Activated T-cell treated with anti-CD3 and anti-CD28 coated beads, Interleukin-2, amount 50 U/mL, for 72 hours (primary cell): ENCODE data around the gene VPS72. TPM values are rescaled to one million over a fixed set of nuclear protein-coding genes. Genes with fewer than 3 reads are reported as not detected.

ENCODE experiments used
- ATAC-seq, 2 donors: fragments of 150-1000 bp; cut with Tn5 transposase; replicated peaks in 1 of 2; 2 replicates each; pipeline ENCODE4 v1.10.0; 2021; ENCODE audit warnings: moderate library complexity in 2 of 2, mild to moderate bottlenecking in 1 of 2
- DNase-seq, 2 donors: peaks; one replicate each; pipeline ENCODE4 v3.0.0; 2021 to 2022; ENCODE audit warnings: mixed read lengths in 1 of 2
- H3K27ac Mint-ChIP-seq: one replicate; pipeline ENCODE4 v1.8.0; 2022; ENCODE audit warnings: mild to moderate bottlenecking, moderate library complexity, mixed read lengths
- H3K27me3 Mint-ChIP-seq: one replicate; pipeline ENCODE4 v1.8.0; 2022; ENCODE audit warnings: low read depth, mixed read lengths
- H3K36me3 Mint-ChIP-seq, 2 donors: one replicate each; pipeline ENCODE4 v1.8.0; 2022; ENCODE audit warnings: mixed read lengths in 2 of 2, mild to moderate bottlenecking in 1 of 2; ENCODE audit not compliant: insufficient read depth in 2 of 2
- H3K4me1 Mint-ChIP-seq: one replicate; pipeline ENCODE4 v1.8.0; 2022; ENCODE audit warnings: low read depth, mixed read lengths
- H3K4me3 Mint-ChIP-seq, 2 donors: one replicate each; pipeline ENCODE4 v1.8.0; 2022; ENCODE audit warnings: mild to moderate bottlenecking in 2 of 2, mixed read lengths in 2 of 2, moderate library complexity in 2 of 2
- H3K9me3 Mint-ChIP-seq, 2 donors: one replicate each; pipeline ENCODE4 v1.8.0; 2022; ENCODE audit warnings: mixed read lengths in 2 of 2
- total RNA-seq, 2 donors: library from RNA; stranded (reverse); gene quantifications; one replicate each; pipeline ENCODE4 v1.2.3, GENCODE V29; 2022

VPS72 gene
- total RNA-seq, 2 donors from 2014 or later = 77.8 to 94.1 TPM

GRCh38 chr1:151134396-151134795 lies 55.6 kb downstream of the VPS72 start:
- peaks cover 10% of the 10 kb centered on the region for H3K4me1 Mint-ChIP-seq
- no peak overlapping the region for H3K4me3 Mint-ChIP-seq
- no peaks in the 10 kb centered on the region for H3K27me3 Mint-ChIP-seq
- H3K9me3 Mint-ChIP-seq = no peaks in the 10 kb centered on the region
- no peaks in the 10 kb centered on the region for H3K36me3 Mint-ChIP-seq
- no peak for ATAC-seq
- H3K27ac Mint-ChIP-seq = no peak overlapping the region
- no peak for DNase-seq

DNA sequence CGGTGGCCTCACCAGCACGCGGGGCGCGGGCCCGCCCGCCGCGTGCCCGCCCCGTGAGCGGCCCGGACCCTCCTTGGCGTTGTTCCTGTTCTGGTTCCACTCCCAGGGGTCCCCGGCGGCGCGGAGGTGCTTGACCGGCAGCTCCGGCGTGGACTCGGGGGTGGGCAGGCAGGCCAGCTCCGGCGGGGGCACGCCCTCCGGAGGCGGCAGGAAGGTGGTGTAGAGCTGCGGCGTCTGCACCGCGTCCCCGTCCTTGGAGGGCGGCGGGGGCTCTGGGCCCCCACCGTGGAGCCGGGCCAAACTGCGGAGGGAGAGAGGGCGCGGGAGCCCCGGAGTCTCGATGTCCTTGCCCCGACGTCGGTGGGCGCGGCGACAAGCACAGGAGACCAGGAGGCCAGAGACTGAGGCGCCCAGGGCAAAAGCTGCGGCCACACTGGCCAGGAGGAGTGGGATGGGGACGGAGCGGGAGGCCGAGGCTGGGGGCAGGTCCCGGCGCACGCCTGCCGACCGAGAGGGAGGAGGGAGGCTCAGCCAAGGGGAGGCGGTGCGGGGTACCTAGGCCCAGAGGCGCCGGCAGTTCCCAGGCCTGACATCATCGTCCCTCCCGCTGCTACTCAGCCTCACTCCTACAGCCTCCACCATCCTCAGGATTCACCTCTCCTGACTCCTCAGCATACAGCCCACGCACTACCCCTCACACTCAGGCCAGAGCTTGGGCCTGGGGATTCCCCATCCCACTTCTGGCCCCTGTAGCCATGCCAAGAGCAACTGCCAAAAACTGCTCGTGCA lies 56.8 kb downstream of the VPS72 start:
- H3K36me3 Mint-ChIP-seq = no peaks in the 10 kb centered on the region
- H3K27me3 Mint-ChIP-seq = no peaks in the 10 kb centered on the region
- ATAC-seq = no peak
- H3K4me1 Mint-ChIP-seq = peaks cover 10% of the 10 kb centered on the region
- no peak overlapping the region for H3K4me3 Mint-ChIP-seq
- H3K27ac Mint-ChIP-seq = no peak overlapping the region
- H3K9me3 Mint-ChIP-seq = no peaks in the 10 kb centered on the region
- DNase-seq = no peak

- Mint-ChIP-seq H3K27ac (no peak overlapping the region), H3K36me3 (no peaks in the 10 kb centered on the region), H3K27me3 (no peaks in the 10 kb centered on the region), H3K9me3 (no peaks in the 10 kb centered on the region), H3K4me1 (peaks cover 10% of the 10 kb centered on the region), H3K4me3 (no peak overlapping the region)
- ATAC-seq = no peak
- no peak for DNase-seq
Measured at GRCh38 chr1:151132335-151133017, 57.5 kb downstream of the VPS72 start.

- Mint-ChIP-seq H3K36me3 (no peaks in the 10 kb centered on the region), H3K9me3 (no peaks in the 10 kb centered on the region), H3K27me3 (no peaks in the 10 kb centered on the region), H3K4me1 (peaks cover 10% of the 10 kb centered on the region), H3K4me3 (peak overlapping the region; percentile 78 to 89), H3K27ac (no peak overlapping the region)
- ATAC-seq = no peak
- no peak for DNase-seq
Measured at GRCh38 chr1:151131701-151132334, 58.2 kb downstream of the VPS72 start.

GRCh38 chr1:151130987-151131586 lies 58.9 kb downstream of the VPS72 start:
- Mint-ChIP-seq H3K27ac (peak overlapping the region; percentile 81), H3K9me3 (no peaks in the 10 kb centered on the region), H3K4me3 (peak overlapping the region; percentile 78 to 89), H3K36me3 (no peaks in the 10 kb centered on the region), H3K27me3 (no peaks in the 10 kb centered on the region), H3K4me1 (peaks cover 10% of the 10 kb centered on the region)
- ATAC-seq (peak; percentile 100), DNase-seq (peak; percentile 83 to 92)

DNA sequence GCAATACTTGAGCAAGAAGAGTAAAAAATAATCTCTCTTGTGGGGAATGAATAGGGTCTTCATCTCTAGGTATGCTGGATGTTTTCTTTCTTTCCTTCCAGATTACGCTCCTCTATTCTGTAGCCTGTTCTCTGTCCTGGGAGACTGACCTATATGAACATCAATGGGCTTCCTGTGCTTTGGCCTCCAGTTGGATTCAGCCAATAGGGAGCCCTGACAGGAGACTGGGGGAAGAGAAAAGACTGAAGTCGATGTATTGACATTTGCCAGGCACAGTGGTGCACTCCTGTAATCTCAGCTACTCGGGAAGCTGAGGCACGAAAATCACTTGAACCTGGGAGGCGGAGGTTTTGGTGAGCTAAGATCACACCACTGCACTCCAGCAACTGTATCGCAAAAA lies 61.2 kb downstream of the VPS72 start:
- Mint-ChIP-seq H3K4me1 (peaks cover 10% of the 10 kb centered on the region), H3K9me3 (no peaks in the 10 kb centered on the region)
- ATAC-seq = no peak

More for the DNA sequence above, 61.2 kb downstream of the VPS72 start:
- no peak overlapping the region for H3K4me3 Mint-ChIP-seq
- no peak for DNase-seq
- H3K27ac Mint-ChIP-seq = no peak overlapping the region
- H3K36me3 Mint-ChIP-seq = no peaks in the 10 kb centered on the region
- no peaks in the 10 kb centered on the region for H3K27me3 Mint-ChIP-seq

Other genes starting within 250 kb of the VPS72 start
- gene CERS2, start 215.4 kb downstream of the VPS72 start, total RNA-seq = 100 to 1,000 TPM; 184 to 185 TPM
- gene ANXA9, start 207.9 kb downstream of the VPS72 start, total RNA-seq = under 1 TPM in 1 of 2 donors, not detected in 1; 0.21 TPM
- 10 to 100 TPM; 10.9 to 11.9 TPM for gene MINDY1, start 183.3 kb downstream of the VPS72 start, total RNA-seq
- gene PRUNE1, start 181.7 kb downstream of the VPS72 start, total RNA-seq = 10 to 100 TPM; 18.1 to 20.1 TPM
- gene BNIPL, start 153.6 kb downstream of the VPS72 start, total RNA-seq = 1 to 10 TPM; 2.8 to 5.3 TPM
- gene C1orf56, start 142.4 kb downstream of the VPS72 start, total RNA-seq = 1 to 10 TPM; 2.1 to 3.1 TPM
- gene CDC42SE1, start 130.6 kb downstream of the VPS72 start, total RNA-seq = 100 to 1,000 TPM; 210 to 220 TPM
- 1 to 10 TPM; 5.3 to 5.6 TPM for gene MLLT11, start 129.8 kb downstream of the VPS72 start, total RNA-seq
- 10 to 100 TPM; 22.7 to 29.1 TPM for gene GABPB2, start 119.4 kb downstream of the VPS72 start, total RNA-seq
- 1 to 10 TPM; 1.9 to 4.3 TPM for gene SEMA6C, start 43.6 kb downstream of the VPS72 start, total RNA-seq
- gene TNFAIP8L2, start 33.5 kb downstream of the VPS72 start, total RNA-seq = 10 to 100 TPM; 14.7 to 17.1 TPM
- 1 to 10 TPM; 5.2 to 6.1 TPM for gene LYSMD1, start 24.3 kb downstream of the VPS72 start, total RNA-seq
- gene SCNM1, start 24.1 kb downstream of the VPS72 start, total RNA-seq = 100 to 1,000 TPM in 1 of 2 donors, 10 to 100 TPM in 1; 87.1 to 103 TPM
- gene TMOD4, start 14.2 kb downstream of the VPS72 start, total RNA-seq = 1 to 10 TPM; 1.8 to 3.2 TPM
- gene PIP5K1A, start 8.4 kb upstream of the VPS72 start, total RNA-seq = 10 to 100 TPM; 77.5 to 80.3 TPM
- gene PSMD4, start 64.5 kb upstream of the VPS72 start, total RNA-seq = 100 to 1,000 TPM; 168 to 205 TPM
- gene ZNF687, start 92.1 kb upstream of the VPS72 start, total RNA-seq = 10 to 100 TPM; 39.9 to 40.3 TPM
- gene PI4KB, start 137.2 kb upstream of the VPS72 start, total RNA-seq = 10 to 100 TPM; 64.8 to 71.4 TPM
- 10 to 100 TPM; 67.6 to 95.4 TPM for gene RFX5, start 157.1 kb upstream of the VPS72 start, total RNA-seq
- not detected for gene SELENBP1, start 182.5 kb upstream of the VPS72 start, total RNA-seq
- gene PSMB4, start 209.4 kb upstream of the VPS72 start, total RNA-seq = 100 to 1,000 TPM; 297 to 301 TPM